Endothelial cell of umbilical vein (primary cell): Measurements from ENCODE around the gene ZDHHC14. TPM values are rescaled to one million over a fixed set of nuclear protein-coding genes. Genes with fewer than 3 reads are reported as not detected.

Experiments used
- BruUV-seq: library from RNA; stranded (reverse); fragments of 400-500 nt; replicated peaks from 2 replicates; lab custom pipeline; 2021; lab: Mats Ljungman, UMichigan
- CTCF ChIA-PET: fragments of 300-600, 350-600 bp; sonication (Branson Sonifier 250); formaldehyde crosslinking; loops from one replicate; lab custom pipeline; 2021; ENCODE audit warnings: antibody characterized with exemption, inconsistent platforms; lab: Charles Lee
- POLR2A ChIA-PET: fragments of 300-600, 350-600 bp; sonication (Branson Sonifier 250); formaldehyde crosslinking; loops from one replicate; lab custom pipeline; 2021; ENCODE audit warnings: antibody characterized with exemption, inconsistent platforms; lab: Charles Lee
- DNase-seq: peaks from one replicate; pipeline ENCODE4 v3.0.0-alpha.2; 2011; ENCODE audit warnings: low read depth, low spot score
- FAIRE-seq: peaks from 2 replicates; lab custom pipeline; 2011; peaks lifted over from hg19 to GRCh38; lab: Jason Lieb, UNC
- H2AFZ ChIP-seq: 2 replicates; pipeline ENCODE4 v1.6.0; 2012; ENCODE audit warnings: low read depth, low read length, control low read depth, inconsistent platforms
- H3K27ac ChIP-seq: 2 replicates; pipeline ENCODE4 v1.5.1; 2011; ENCODE audit warnings: low read depth, mild to moderate bottlenecking, control low read depth, low read length, moderate library complexity; ENCODE audit not compliant: insufficient read depth
- H3K27me3 ChIP-seq, 2 experiments: 2 replicates each; pipeline versions ENCODE4 v1.6.0 to v1.6.1; 2011; ENCODE audit warnings: low read length in 2 of 2, mixed read lengths in 1 of 2; ENCODE audit not compliant: control insufficient read depth in 2 of 2, insufficient read depth in 2 of 2
- H3K36me3 ChIP-seq, 2 experiments: 2 replicates in 1 of 2; 3 replicates in 1 of 2; pipeline ENCODE4 v1.5.1; 2011; ENCODE audit warnings: low read length in 2 of 2, mild to moderate bottlenecking in 1 of 2, moderate library complexity in 1 of 2; ENCODE audit not compliant: control insufficient read depth in 2 of 2, insufficient read depth in 2 of 2; ENCODE audit errors: extremely low read depth in 1 of 2
- H3K4me1 ChIP-seq: 3 replicates; pipeline ENCODE4 v1.5.1; 2011; ENCODE audit warnings: mild to moderate bottlenecking, low read length; ENCODE audit not compliant: control insufficient read depth, insufficient read depth; ENCODE audit errors: extremely low read depth
- H3K4me2 ChIP-seq: 2 replicates; pipeline ENCODE4 v1.6.1; 2011; ENCODE audit warnings: low read length, control low read depth, mixed read lengths; ENCODE audit not compliant: insufficient read depth
- H3K4me3 ChIP-seq, 3 experiments: fragments of 200-600 bp in 1 of 3; sonication (generic), shearing (Covaris generic) in 1 of 3; replicated peaks in 1 of 3; 2 replicates each; pipeline ENCODE4 v1.5.1; 2011 to 2016; ENCODE audit warnings: control low read depth in 3 of 3, low read length in 3 of 3, mild to moderate bottlenecking in 2 of 3, inconsistent platforms in 1 of 3, low read depth in 1 of 3, moderate library complexity in 1 of 3; ENCODE audit not compliant: insufficient read depth in 1 of 3
- H3K79me2 ChIP-seq: 2 replicates; pipeline ENCODE4 v1.6.0; 2012; ENCODE audit warnings: low read length, inconsistent platforms; ENCODE audit not compliant: control insufficient read depth, insufficient read depth
- H3K9ac ChIP-seq: replicated peaks from 2 replicates; pipeline ENCODE3; 2011; ENCODE audit warnings: low read length, control low read depth; ENCODE audit not compliant: insufficient read depth; ENCODE audit errors: extremely low read depth
- H3K9me1 ChIP-seq: replicated peaks from 3 replicates; pipeline ENCODE4 v1.6.0; 2011; ENCODE audit warnings: mild to moderate bottlenecking, low read length; ENCODE audit not compliant: control insufficient read depth, insufficient read depth; ENCODE audit errors: extremely low read depth
- H3K9me3 ChIP-seq: replicated peaks from 2 replicates; pipeline ENCODE4 v1.5.1; 2012; ENCODE audit warnings: low read length, inconsistent platforms; ENCODE audit not compliant: control insufficient read depth, insufficient read depth
- H4K20me1 ChIP-seq: replicated peaks from 2 replicates; pipeline ENCODE3; 2011; ENCODE audit warnings: mild to moderate bottlenecking, low read length; ENCODE audit not compliant: control insufficient read depth, insufficient read depth; ENCODE audit errors: extremely low read depth
- FOS ChIP-seq: IDR thresholded peaks from 2 replicates; pipeline ENCODE4 v1.6.1; 2011; ENCODE audit warnings: mild to moderate bottlenecking, low read length, moderate library complexity, borderline replicate concordance; ENCODE audit not compliant: insufficient read depth
- JUN ChIP-seq: IDR thresholded peaks from 2 replicates; pipeline ENCODE4 v1.6.1; 2011; ENCODE audit warnings: borderline replicate concordance, low read depth; ENCODE audit not compliant: insufficient read length, insufficient read depth
- POLR2A ChIP-seq: IDR thresholded peaks from 2 replicates; pipeline ENCODE4 v1.6.1; 2012; ENCODE audit warnings: low read depth, mild to moderate bottlenecking, control low read depth, low read length
- dilution Hi-C: fragments of 300-500 bp; cut with MboI; formaldehyde crosslinking; loops from one replicate; pipeline ENCODE4 v1.15.0; 2019; ENCODE audit warnings: low sequenced_read_pairs; ENCODE audit not compliant: extremely low pct_ligation_motif_present
- intact Hi-C: fragments of 100-400 bp; cut with micrococcal nuclease; formaldehyde crosslinking; loops from one replicate; pipeline ENCODE4 v1.10.0; 2022
- polyA plus RNA-seq, 4 experiments: library from polyadenylated mRNA; depleted of rRNA in 3 of 4; stranded (reverse) in 3 of 4; unstranded in 1 of 4; fragments of >200 nt; gene quantifications; 2 replicates each; pipeline versions ENCODE4 v1.2.1 to v1.2.3, GENCODE V29; 2011 to 2012; ENCODE audit warnings: missing spikeins in 1 of 4
- total RNA-seq: library from RNA; stranded (reverse); gene quantifications from 2 replicates; pipeline ENCODE4 v1.2.3, GENCODE V29; 2021
- TF ChIP-seq, protein P1 (sequence below), 2 donors: IDR thresholded peaks; 1 replicate in 1 of 2; 2 replicates in 1 of 2; pipeline ENCODE4 v1.5.1; 2011; ENCODE audit warnings: low read length in 2 of 2, mild to moderate bottlenecking in 2 of 2, moderate library complexity in 2 of 2, control low read depth in 1 of 2, inconsistent platforms in 1 of 2, low read depth in 1 of 2; ENCODE audit not compliant: insufficient read depth in 1 of 2; ENCODE audit errors: extremely low read depth in 1 of 2

The ZDHHC14 gene
- total and polyA plus RNA-seq, 2 donors (not counting 3 experiments of a cell fraction or from before 2014, with no cell fraction given), result 23.0 to 25.6 TPM

DNA sequence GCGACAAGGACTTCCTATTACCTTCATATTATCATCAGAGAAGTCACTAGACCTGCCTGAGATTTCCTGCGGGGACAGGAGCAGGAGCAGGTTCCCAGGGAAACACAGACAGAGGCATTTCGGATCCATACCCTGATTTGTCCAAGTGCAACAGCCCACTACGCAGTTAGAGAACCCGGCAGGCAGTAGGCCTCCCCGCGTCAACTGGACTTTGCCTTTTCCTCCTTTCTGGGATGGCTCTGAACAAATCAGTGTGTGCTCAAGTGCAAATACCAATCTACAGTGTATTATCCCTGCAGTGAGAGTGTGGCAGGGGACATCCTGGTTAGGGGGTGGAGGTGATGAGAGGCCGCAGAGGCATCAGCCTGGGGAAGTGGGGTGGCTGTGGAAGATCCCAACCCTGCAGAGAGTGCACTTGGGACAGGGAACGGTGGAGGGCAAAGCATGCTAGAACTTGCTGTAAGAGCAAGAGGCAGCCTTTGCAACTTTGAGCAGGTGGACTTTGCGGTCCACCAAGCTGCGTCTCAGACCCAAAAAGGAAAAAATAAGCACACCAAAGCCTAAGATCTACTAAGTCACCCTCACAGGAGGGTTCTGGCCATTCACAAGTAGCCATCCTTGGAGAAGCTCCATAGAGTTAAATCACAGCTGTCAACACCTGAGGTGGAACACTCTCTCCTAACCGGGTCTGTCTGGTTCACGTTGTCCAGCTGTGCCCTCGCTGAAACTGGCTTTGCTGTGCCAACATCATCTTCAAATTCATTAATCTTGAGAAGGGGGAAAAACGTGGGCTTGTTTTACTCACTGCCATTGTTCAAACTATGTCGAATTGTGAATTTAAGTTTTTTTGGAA lies 159.1 kb downstream of the ZDHHC14 start:
- H3K27ac ChIP-seq, result no peak overlapping the region
- TF ChIP-seq JUN, result no peak
- TF ChIP-seq, protein P1, sequence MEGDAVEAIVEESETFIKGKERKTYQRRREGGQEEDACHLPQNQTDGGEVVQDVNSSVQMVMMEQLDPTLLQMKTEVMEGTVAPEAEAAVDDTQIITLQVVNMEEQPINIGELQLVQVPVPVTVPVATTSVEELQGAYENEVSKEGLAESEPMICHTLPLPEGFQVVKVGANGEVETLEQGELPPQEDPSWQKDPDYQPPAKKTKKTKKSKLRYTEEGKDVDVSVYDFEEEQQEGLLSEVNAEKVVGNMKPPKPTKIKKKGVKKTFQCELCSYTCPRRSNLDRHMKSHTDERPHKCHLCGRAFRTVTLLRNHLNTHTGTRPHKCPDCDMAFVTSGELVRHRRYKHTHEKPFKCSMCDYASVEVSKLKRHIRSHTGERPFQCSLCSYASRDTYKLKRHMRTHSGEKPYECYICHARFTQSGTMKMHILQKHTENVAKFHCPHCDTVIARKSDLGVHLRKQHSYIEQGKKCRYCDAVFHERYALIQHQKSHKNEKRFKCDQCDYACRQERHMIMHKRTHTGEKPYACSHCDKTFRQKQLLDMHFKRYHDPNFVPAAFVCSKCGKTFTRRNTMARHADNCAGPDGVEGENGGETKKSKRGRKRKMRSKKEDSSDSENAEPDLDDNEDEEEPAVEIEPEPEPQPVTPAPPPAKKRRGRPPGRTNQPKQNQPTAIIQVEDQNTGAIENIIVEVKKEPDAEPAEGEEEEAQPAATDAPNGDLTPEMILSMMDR (IDR thresholded peaks at IDR 0.05; ENCODE audit: extremely low read depth in 1 of 2, insufficient read depth in 1 of 2, low read depth in 1 of 2, low read length in 2 of 2), result no peak
- H3K36me3 ChIP-seq, result peaks cover 4 to 8% of the 10 kb centered on the region in 2 experiments
- no peaks in the 10 kb centered on the region for H3K9me3 ChIP-seq
- no peaks in the 10 kb centered on the region for H4K20me1 ChIP-seq
- dilution Hi-C loops (no loop called here), intact Hi-C loops (no loop called here)
- no peaks in the 10 kb centered on the region for H3K79me2 ChIP-seq
- H3K9ac ChIP-seq, result no peak overlapping the region
- no peak overlapping the region for H3K4me3 ChIP-seq
- BruUV-seq, result no TSS peak
- H3K9me1 ChIP-seq, result no peaks in the 10 kb centered on the region
- H3K27me3 ChIP-seq, result no peaks in the 10 kb centered on the region
- DNase-seq (no peak), FAIRE-seq (no peak)
- ChIA-PET CTCF (no interaction called here), POLR2A (no interaction called here)
- peaks cover 13% of the 10 kb centered on the region for H3K4me1 ChIP-seq
- H3K4me2 ChIP-seq, result no peak overlapping the region
- H2AFZ ChIP-seq, result no peak overlapping the region

- DNase-seq (no peak), FAIRE-seq (no peak)
- H3K9me1 ChIP-seq, result no peaks in the 10 kb centered on the region
- H3K4me3 ChIP-seq, result no peak overlapping the region
- H4K20me1 ChIP-seq, result no peaks in the 10 kb centered on the region
- no peak overlapping the region for H3K27ac ChIP-seq
- H3K9me3 ChIP-seq, result no peaks in the 10 kb centered on the region
- no peak for TF ChIP-seq FOS
- no peak for TF ChIP-seq POLR2A
- no peaks in the 10 kb centered on the region for H3K4me1 ChIP-seq
- H3K4me2 ChIP-seq, result no peak overlapping the region
- no TSS peak for BruUV-seq
- peaks cover 4 to 8% of the 10 kb centered on the region in 2 experiments for H3K36me3 ChIP-seq
- ChIA-PET CTCF (no interaction called here), POLR2A (no interaction called here)
- no peaks in the 10 kb centered on the region for H3K79me2 ChIP-seq
- H3K9ac ChIP-seq, result no peak overlapping the region
- H2AFZ ChIP-seq, result no peak overlapping the region
- H3K27me3 ChIP-seq, result no peaks in the 10 kb centered on the region
- intact Hi-C loops, result no loop called here
- dilution Hi-C loops, result no loop called here
Measured at GRCh38 chr6:157541618-157542413, 160.8 kb downstream of the ZDHHC14 start.
